HepG2 (cell line): ENCODE data around the gene ITGB5. TPM values are rescaled to one million over a fixed set of nuclear protein-coding genes. Genes with fewer than 3 reads are reported as not detected.

ENCODE experiments used
- EEA1 ChIP-seq: sonication (generic); formaldehyde crosslinking; IDR thresholded peaks from 2 replicates; pipeline ENCODE4 v1.5.1; 2020; ENCODE audit warnings: mild to moderate bottlenecking, missing genetic modification reagents, borderline replicate concordance
- JUNB ChIP-seq: sonication (generic); formaldehyde crosslinking; IDR thresholded peaks from 2 replicates; pipeline ENCODE4 v1.8.0; 2022; ENCODE audit warnings: missing genetic modification reagents, mild to moderate bottlenecking, borderline replicate concordance
- KDM3A ChIP-seq: IDR thresholded peaks from 2 replicates; pipeline ENCODE4 v1.6.1; 2018; ENCODE audit warnings: low read depth, missing compliant biosample characterization
- KDM4B ChIP-seq: sonication (generic); formaldehyde crosslinking; IDR thresholded peaks from 2 replicates; pipeline ENCODE4 v1.4.0; 2020; ENCODE audit warnings: missing genetic modification reagents
- KLF15 ChIP-seq: sonication (generic); formaldehyde crosslinking; IDR thresholded peaks from 2 replicates; pipeline ENCODE4 v1.8.1; 2023; ENCODE audit warnings: borderline replicate concordance, mild to moderate bottlenecking, inconsistent platforms, missing genetic modification reagents, mixed read lengths
- NCOR1 ChIP-seq: fragments of 200-600 bp; sonication (generic); IDR thresholded peaks from 2 replicates; pipeline ENCODE4 v1.7.0; 2017; ENCODE audit warnings: antibody characterized with exemption, low read length, borderline replicate concordance
- NFE2L1 ChIP-seq: sonication (generic); formaldehyde crosslinking; IDR thresholded peaks from 2 replicates; pipeline ENCODE4 v1.4.0; 2020; ENCODE audit warnings: missing genetic modification reagents, mild to moderate bottlenecking, borderline replicate concordance
- PHF21A ChIP-seq: sonication (generic); formaldehyde crosslinking; IDR thresholded peaks from 2 replicates; pipeline ENCODE4 v1.5.0; 2020; ENCODE audit warnings: mild to moderate bottlenecking, missing genetic modification reagents
- RXRB ChIP-seq: IDR thresholded peaks from 2 replicates; pipeline ENCODE4 v1.6.1; 2016; ENCODE audit warnings: borderline replicate concordance, missing genetic modification reagents, missing compliant biosample characterization
- TOE1 ChIP-seq: sonication (generic); formaldehyde crosslinking; IDR thresholded peaks from 2 replicates; pipeline ENCODE4 v1.4.0; 2020; ENCODE audit warnings: mild to moderate bottlenecking, missing genetic modification reagents
- ZFP36L1 ChIP-seq: sonication (generic); formaldehyde crosslinking; IDR thresholded peaks from 2 replicates; pipeline ENCODE4 v1.8.0; 2022; ENCODE audit warnings: mild to moderate bottlenecking, missing genetic modification reagents, moderate library complexity
- ZFY ChIP-seq: sonication (generic); formaldehyde crosslinking; IDR thresholded peaks from 2 replicates; pipeline ENCODE4 v1.4.0; 2020; ENCODE audit warnings: missing genetic modification reagents
- ZFYVE20 ChIP-seq: sonication (generic); formaldehyde crosslinking; IDR thresholded peaks from 2 replicates; pipeline ENCODE4 v1.8.0; 2023; ENCODE audit warnings: low read depth, mild to moderate bottlenecking, moderate library complexity, missing genetic modification reagents, borderline replicate concordance
- ZNF138 ChIP-seq: sonication (generic); formaldehyde crosslinking; IDR thresholded peaks from 2 replicates; pipeline ENCODE4 v1.5.0; 2020; ENCODE audit warnings: mild to moderate bottlenecking, low read depth, missing genetic modification reagents
- ZSCAN29 ChIP-seq: sonication (generic); formaldehyde crosslinking; conservative IDR thresholded peaks from 2 replicates; pipeline ENCODE4 v1.4.0; 2020; ENCODE audit warnings: mild to moderate bottlenecking, missing genetic modification reagents
- polyA plus RNA-seq, 8 experiments: library from polyadenylated mRNA; depleted of rRNA in 3 of 8; stranded (reverse) in 7 of 8; unstranded in 1 of 8; fragments of >200 nt; fragmentation: Illumina TruSeq in 4 of 8; extraction: Trizol in 4 of 8; gene quantifications; 2 replicates each; pipeline versions ENCODE4 v1.2.1 to v1.2.3, GENCODE V29; 2011 to 2016; ENCODE audit warnings: low read depth in 4 of 8, missing spikeins in 1 of 8, mixed read lengths in 1 of 8; ENCODE audit not compliant: insufficient read depth in 1 of 8
- total RNA-seq, 5 experiments: library from RNA; depleted of rRNA; stranded (reverse); fragments of >200 nt; fragmentation: Illumina TruSeq; extraction: Trizol; gene quantifications; 2 replicates each; pipeline ENCODE4 v1.2.3, GENCODE V29; 2016; ENCODE audit warnings: low read depth in 1 of 5
- TF ChIP-seq, protein P1 (sequence below): sonication (generic); formaldehyde crosslinking; IDR thresholded peaks from 2 replicates; pipeline ENCODE4 v1.4.0; 2020; ENCODE audit warnings: mild to moderate bottlenecking, missing genetic modification reagents, borderline replicate concordance
- TF ChIP-seq, protein P2 (sequence below): sonication (generic); formaldehyde crosslinking; IDR thresholded peaks from 2 replicates; pipeline ENCODE4 v1.5.0; 2020; ENCODE audit warnings: missing genetic modification reagents
- TF ChIP-seq, protein P3 (sequence below): sonication (generic); formaldehyde crosslinking; IDR thresholded peaks from 2 replicates; pipeline ENCODE4 v1.4.0; 2020; ENCODE audit warnings: mild to moderate bottlenecking, missing genetic modification reagents
- TF ChIP-seq, protein P4 (sequence below): sonication (generic); formaldehyde crosslinking; conservative IDR thresholded peaks from 2 replicates; pipeline ENCODE4 v1.4.0; 2020; ENCODE audit warnings: missing genetic modification reagents

The ITGB5 gene
- total and polyA plus RNA-seq, 2 of the 13 experiments (the other 11 are each of a cell fraction or from before 2014, with no cell fraction given): 74.1 to 343 TPM

DNA sequence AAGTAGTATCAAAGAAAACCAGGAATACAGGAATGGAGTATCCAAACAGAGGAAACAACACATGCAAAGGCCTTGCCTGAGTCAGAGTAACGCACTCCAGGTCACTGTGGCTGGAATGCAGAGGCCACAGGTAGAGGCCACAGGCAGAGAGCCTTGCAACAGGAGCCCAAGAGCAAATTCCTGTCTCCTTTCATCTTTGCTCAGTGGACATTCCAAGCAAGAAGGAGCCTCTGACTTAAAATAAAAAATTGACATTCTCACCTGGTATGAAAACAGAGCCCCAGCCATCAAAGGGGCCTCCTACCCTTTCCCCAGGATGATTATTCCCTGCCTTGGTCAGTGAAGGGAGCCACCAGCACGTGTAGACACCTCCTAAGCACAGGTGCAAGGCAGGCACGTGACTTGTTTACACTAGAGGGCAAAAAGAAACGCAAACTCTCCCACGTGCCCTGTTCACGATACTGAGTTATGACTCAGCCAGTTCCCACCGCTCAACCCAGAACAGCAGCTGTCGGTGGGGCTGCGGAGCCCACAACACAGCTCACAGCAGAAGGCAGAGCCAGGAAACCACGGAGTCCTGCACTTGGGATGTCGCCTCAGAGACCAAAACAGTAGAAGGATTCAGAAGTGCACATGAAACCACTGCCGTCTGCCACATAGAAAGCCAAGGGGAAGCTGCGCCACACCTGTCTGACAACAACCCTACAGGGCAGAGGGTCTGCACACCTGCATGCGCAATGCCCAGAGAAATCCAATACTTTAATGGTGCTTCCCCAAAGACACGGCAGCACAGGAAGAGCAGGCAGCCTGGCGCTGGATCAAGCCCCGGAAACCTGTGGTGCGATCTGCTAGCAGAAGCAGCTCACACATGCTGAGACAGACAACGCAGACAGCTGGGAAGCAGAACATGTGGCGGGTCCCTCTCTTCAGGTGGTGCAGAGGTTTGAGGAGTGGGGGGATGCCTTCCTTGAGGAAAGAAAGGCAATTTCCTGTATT is 52.1 kb downstream of the ITGB5 start (continued):
- TF ChIP-seq, protein P1, sequence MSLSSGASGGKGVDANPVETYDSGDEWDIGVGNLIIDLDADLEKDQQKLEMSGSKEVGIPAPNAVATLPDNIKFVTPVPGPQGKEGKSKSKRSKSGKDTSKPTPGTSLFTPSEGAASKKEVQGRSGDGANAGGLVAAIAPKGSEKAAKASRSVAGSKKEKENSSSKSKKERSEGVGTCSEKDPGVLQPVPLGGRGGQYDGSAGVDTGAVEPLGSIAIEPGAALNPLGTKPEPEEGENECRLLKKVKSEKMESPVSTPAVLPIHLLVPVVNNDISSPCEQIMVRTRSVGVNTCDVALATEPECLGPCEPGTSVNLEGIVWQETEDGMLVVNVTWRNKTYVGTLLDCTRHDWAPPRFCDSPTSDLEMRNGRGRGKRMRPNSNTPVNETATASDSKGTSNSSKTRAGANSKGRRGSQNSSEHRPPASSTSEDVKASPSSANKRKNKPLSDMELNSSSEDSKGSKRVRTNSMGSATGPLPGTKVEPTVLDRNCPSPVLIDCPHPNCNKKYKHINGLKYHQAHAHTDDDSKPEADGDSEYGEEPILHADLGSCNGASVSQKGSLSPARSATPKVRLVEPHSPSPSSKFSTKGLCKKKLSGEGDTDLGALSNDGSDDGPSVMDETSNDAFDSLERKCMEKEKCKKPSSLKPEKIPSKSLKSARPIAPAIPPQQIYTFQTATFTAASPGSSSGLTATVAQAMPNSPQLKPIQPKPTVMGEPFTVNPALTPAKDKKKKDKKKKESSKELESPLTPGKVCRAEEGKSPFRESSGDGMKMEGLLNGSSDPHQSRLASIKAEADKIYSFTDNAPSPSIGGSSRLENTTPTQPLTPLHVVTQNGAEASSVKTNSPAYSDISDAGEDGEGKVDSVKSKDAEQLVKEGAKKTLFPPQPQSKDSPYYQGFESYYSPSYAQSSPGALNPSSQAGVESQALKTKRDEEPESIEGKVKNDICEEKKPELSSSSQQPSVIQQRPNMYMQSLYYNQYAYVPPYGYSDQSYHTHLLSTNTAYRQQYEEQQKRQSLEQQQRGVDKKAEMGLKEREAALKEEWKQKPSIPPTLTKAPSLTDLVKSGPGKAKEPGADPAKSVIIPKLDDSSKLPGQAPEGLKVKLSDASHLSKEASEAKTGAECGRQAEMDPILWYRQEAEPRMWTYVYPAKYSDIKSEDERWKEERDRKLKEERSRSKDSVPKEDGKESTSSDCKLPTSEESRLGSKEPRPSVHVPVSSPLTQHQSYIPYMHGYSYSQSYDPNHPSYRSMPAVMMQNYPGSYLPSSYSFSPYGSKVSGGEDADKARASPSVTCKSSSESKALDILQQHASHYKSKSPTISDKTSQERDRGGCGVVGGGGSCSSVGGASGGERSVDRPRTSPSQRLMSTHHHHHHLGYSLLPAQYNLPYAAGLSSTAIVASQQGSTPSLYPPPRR (CRISPR knock-in tag): peak; percentile 87; the same call in 1 of the 2 replicates
- TF ChIP-seq TOE1 (CRISPR knock-in tag) (no peak), RXRB (CRISPR knock-in tag) (peak; percentile 85), ZFYVE20 (no peak), KDM3A (CRISPR knock-in tag) (no peak), ZNF138 (CRISPR knock-in tag) (0 out of 2 replicates have a peak, but pooled peaks have one; percentile 11), ZFP36L1 (CRISPR knock-in tag) (peak; percentile 92; the same call in 1 of the 2 replicates), KLF15 (CRISPR knock-in tag) (no peak), ZFY (CRISPR knock-in tag) (peak; percentile 64), NFE2L1 (CRISPR knock-in tag) (peak; percentile 50; the same call in 1 of the 2 replicates), EEA1 (CRISPR knock-in tag) (no peak; the same call in 1 of the 2 replicates), KDM4B (CRISPR knock-in tag) (peak; percentile 47; the same call in 1 of the 2 replicates), JUNB (CRISPR knock-in tag) (peak; percentile 83), NCOR1 (peak; percentile 92), PHF21A (CRISPR knock-in tag) (peak; percentile 95), ZSCAN29 (CRISPR knock-in tag) (peak; percentile 95)
- TF ChIP-seq, protein P2, sequence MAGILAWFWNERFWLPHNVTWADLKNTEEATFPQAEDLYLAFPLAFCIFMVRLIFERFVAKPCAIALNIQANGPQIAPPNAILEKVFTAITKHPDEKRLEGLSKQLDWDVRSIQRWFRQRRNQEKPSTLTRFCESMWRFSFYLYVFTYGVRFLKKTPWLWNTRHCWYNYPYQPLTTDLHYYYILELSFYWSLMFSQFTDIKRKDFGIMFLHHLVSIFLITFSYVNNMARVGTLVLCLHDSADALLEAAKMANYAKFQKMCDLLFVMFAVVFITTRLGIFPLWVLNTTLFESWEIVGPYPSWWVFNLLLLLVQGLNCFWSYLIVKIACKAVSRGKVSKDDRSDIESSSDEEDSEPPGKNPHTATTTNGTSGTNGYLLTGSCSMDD (CRISPR knock-in tag): no peak; the same call in 1 of the 2 replicates
- TF ChIP-seq, protein P3, sequence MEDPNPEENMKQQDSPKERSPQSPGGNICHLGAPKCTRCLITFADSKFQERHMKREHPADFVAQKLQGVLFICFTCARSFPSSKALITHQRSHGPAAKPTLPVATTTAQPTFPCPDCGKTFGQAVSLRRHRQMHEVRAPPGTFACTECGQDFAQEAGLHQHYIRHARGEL (CRISPR knock-in tag): no peak
- TF ChIP-seq, protein P4, sequence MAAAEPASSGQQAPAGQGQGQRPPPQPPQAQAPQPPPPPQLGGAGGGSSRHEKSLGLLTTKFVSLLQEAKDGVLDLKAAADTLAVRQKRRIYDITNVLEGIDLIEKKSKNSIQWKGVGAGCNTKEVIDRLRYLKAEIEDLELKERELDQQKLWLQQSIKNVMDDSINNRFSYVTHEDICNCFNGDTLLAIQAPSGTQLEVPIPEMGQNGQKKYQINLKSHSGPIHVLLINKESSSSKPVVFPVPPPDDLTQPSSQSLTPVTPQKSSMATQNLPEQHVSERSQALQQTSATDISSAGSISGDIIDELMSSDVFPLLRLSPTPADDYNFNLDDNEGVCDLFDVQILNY (CRISPR knock-in tag): no peak
